H1 (cell line): ENCODE data around the gene SLC25A30.
"Not testable (repeated sequence)": the region's sequence is repeated elsewhere in the genome, so short reads cannot be mapped to it uniquely, and the experiment has no call there.

ENCODE experiments used
- BRCA1 ChIP-seq: IDR thresholded peaks from 2 replicates; pipeline ENCODE4 v1.6.1; 2012; ENCODE audit warnings: low read depth, low read length, improper control_type of control experiment
- EZH2 ChIP-seq: fragments of 200-600 bp; sonication (generic); IDR thresholded peaks from 2 replicates; pipeline ENCODE4 v1.7.1; 2012; ENCODE audit warnings: low read depth, mild to moderate bottlenecking, moderate library complexity, low read length, inconsistent platforms; ENCODE audit not compliant: severe bottlenecking
- GABPA ChIP-seq: IDR thresholded peaks from 2 replicates; pipeline ENCODE4 v1.6.1; 2011; ENCODE audit warnings: mild to moderate bottlenecking, low read length, moderate library complexity, borderline replicate concordance; ENCODE audit not compliant: insufficient read depth
- NANOG ChIP-seq: IDR thresholded peaks from 2 replicates; pipeline ENCODE4 v1.6.1; 2011; ENCODE audit warnings: low read length, low read depth, mild to moderate bottlenecking, inconsistent platforms; ENCODE audit not compliant: insufficient read depth, poor library complexity, severe bottlenecking
- SIN3A ChIP-seq, 2 experiments: IDR thresholded peaks in 1 of 2; conservative IDR thresholded peaks in 1 of 2; 2 replicates each; pipeline ENCODE4 v1.6.1; 2011 to 2012; ENCODE audit warnings: low read length in 2 of 2, improper control_type of control experiment in 1 of 2, low read depth in 1 of 2, mild to moderate bottlenecking in 1 of 2
- TF ChIP-seq, protein P1 (sequence below), 3 experiments: IDR thresholded peaks; 1 replicate in 2 of 3; 2 replicates in 1 of 3; pipeline versions ENCODE4 v1.5.1 to v1.6.1; 2011; ENCODE audit warnings: low read length in 3 of 3, mild to moderate bottlenecking in 3 of 3, inconsistent platforms in 2 of 3, low read depth in 1 of 3, moderate library complexity in 1 of 3; ENCODE audit not compliant: insufficient read depth in 1 of 3; ENCODE audit errors: control extremely low read depth in 1 of 3

DNA sequence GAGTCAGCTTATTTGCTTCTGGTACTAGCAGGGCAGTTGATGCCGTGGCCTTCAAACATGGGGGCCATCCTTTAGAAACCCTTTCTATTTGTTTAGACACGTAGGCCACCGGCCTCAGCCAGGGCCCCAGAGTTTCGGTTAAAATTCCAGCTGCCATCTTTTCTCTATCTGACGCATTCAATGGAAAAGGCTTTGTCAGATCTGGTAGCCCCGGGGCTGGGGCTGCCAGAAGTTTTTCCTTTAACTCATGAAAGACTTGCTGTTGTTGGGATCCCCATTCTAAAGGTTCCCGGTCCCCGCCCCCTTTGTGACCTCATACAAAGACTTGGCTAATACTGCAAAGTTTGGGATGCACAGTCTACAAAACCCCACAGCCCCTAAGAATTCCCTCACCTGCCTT lies 41.5 kb downstream of the SLC25A30 start:
- not testable (repeated sequence) for TF ChIP-seq GABPA; BRCA1; NANOG; EZH2; SIN3A (conservative IDR thresholded peaks at IDR 0.05 in 1 of 2, IDR thresholded peaks at IDR 0.05 in 1 of 2; ENCODE audit: low read depth in 1 of 2, low read length in 2 of 2)
- TF ChIP-seq, protein P1, sequence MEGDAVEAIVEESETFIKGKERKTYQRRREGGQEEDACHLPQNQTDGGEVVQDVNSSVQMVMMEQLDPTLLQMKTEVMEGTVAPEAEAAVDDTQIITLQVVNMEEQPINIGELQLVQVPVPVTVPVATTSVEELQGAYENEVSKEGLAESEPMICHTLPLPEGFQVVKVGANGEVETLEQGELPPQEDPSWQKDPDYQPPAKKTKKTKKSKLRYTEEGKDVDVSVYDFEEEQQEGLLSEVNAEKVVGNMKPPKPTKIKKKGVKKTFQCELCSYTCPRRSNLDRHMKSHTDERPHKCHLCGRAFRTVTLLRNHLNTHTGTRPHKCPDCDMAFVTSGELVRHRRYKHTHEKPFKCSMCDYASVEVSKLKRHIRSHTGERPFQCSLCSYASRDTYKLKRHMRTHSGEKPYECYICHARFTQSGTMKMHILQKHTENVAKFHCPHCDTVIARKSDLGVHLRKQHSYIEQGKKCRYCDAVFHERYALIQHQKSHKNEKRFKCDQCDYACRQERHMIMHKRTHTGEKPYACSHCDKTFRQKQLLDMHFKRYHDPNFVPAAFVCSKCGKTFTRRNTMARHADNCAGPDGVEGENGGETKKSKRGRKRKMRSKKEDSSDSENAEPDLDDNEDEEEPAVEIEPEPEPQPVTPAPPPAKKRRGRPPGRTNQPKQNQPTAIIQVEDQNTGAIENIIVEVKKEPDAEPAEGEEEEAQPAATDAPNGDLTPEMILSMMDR (IDR thresholded peaks at IDR 0.05; ENCODE audit: control extremely low read depth in 1 of 3, insufficient read depth in 1 of 3, low read depth in 1 of 3, low read length in 3 of 3): not testable (repeated sequence)
